ENCODE measurements around the gene APEX1.

APEX1 gene

DNA sequence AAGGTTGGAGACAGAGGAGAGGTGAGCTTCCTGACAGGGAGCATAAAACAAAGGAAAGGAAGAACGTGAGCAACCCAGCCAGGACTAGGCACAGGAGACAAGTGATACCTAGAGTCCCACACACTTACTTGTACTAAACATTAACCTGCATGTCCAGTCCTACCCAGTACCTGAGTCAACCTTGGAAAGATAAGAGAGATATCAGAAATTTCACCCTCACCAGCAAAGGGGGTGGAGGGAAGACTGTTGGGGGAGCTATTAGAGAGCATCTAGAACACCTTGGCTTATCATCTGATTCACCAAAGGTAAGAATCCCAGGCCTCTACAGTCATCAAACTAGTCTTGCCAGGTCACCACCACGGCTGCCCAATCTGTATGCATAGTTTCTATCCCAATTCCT lies 30.2 kb upstream of the APEX1 start:
- Histone ChIP-seq H2AFZ (ENCODE audit: low read length) (no peak overlapping the region), H3K4me1 (ENCODE audit: low read length) (peaks cover 9% of the 10 kb centered on the region), H3K79me2 (ENCODE audit: low read length) (no peaks in the 10 kb centered on the region), H3F3A (ENCODE audit: insufficient read depth, low read length) (no peaks in the 10 kb centered on the region), H3K4me3 (ENCODE audit: low read length) (no peak overlapping the region), H3K4me2 (ENCODE audit: low read depth, low read length) (no peak overlapping the region), H3K27me3 (replicated peaks; ENCODE audit: insufficient read depth, low read length) (no peaks in the 10 kb centered on the region), H3K36me3 (replicated peaks; ENCODE audit: insufficient read depth, low read length) (no peaks in the 10 kb centered on the region), H3K9me2 (replicated peaks; ENCODE audit: insufficient read depth, low read length) (no peaks in the 10 kb centered on the region), H3K9ac (ENCODE audit: low read length) (no peak overlapping the region), H4K20me1 (ENCODE audit: insufficient read depth, low read length) (no peaks in the 10 kb centered on the region), H3K27ac (ENCODE audit: low read length) (no peak overlapping the region), H3K9me3 (replicated peaks; ENCODE audit: insufficient read depth, low read length) (no peaks in the 10 kb centered on the region)
- TF ChIP-seq, protein P1, sequence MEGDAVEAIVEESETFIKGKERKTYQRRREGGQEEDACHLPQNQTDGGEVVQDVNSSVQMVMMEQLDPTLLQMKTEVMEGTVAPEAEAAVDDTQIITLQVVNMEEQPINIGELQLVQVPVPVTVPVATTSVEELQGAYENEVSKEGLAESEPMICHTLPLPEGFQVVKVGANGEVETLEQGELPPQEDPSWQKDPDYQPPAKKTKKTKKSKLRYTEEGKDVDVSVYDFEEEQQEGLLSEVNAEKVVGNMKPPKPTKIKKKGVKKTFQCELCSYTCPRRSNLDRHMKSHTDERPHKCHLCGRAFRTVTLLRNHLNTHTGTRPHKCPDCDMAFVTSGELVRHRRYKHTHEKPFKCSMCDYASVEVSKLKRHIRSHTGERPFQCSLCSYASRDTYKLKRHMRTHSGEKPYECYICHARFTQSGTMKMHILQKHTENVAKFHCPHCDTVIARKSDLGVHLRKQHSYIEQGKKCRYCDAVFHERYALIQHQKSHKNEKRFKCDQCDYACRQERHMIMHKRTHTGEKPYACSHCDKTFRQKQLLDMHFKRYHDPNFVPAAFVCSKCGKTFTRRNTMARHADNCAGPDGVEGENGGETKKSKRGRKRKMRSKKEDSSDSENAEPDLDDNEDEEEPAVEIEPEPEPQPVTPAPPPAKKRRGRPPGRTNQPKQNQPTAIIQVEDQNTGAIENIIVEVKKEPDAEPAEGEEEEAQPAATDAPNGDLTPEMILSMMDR (IDR thresholded peaks at IDR 0.05; ENCODE audit: low read length): no peak
- TF ChIP-seq EZH2phosphoT487 (IDR thresholded peaks at IDR 0.05; ENCODE audit: low read length): no peak
- no peak for DNase-seq

- Histone ChIP-seq H3K9me2 (replicated peaks; ENCODE audit: insufficient read depth, low read length) (no peaks in the 10 kb centered on the region), H3K36me3 (replicated peaks; ENCODE audit: insufficient read depth, low read length) (no peaks in the 10 kb centered on the region), H3K9me3 (replicated peaks; ENCODE audit: insufficient read depth, low read length) (no peaks in the 10 kb centered on the region), H3K79me2 (ENCODE audit: low read length) (no peaks in the 10 kb centered on the region), H3K9ac (ENCODE audit: low read length) (no peak overlapping the region), H3K27me3 (replicated peaks; ENCODE audit: insufficient read depth, low read length) (no peaks in the 10 kb centered on the region), H3K4me3 (ENCODE audit: low read length) (peak overlapping the region; percentile 22; the same call in 1 of the 2 replicates), H2AFZ (ENCODE audit: low read length) (no peak overlapping the region), H3K27ac (ENCODE audit: low read length) (peak overlapping the region; percentile 32; the same call in 1 of the 2 replicates), H3K4me2 (ENCODE audit: low read depth, low read length) (peak overlapping the region; percentile 65), H3K4me1 (ENCODE audit: low read length) (peaks cover 9% of the 10 kb centered on the region), H3F3A (ENCODE audit: insufficient read depth, low read length) (no peaks in the 10 kb centered on the region), H4K20me1 (ENCODE audit: insufficient read depth, low read length) (no peaks in the 10 kb centered on the region)
- DNase-seq: no peak
- TF ChIP-seq, protein P1 (IDR thresholded peaks at IDR 0.05; ENCODE audit: low read length): no peak
- TF ChIP-seq EZH2phosphoT487 (IDR thresholded peaks at IDR 0.05; ENCODE audit: low read length): no peak
- no peak for TF ChIP-seq EZH2 (optimal IDR thresholded peaks at IDR 0.05; ENCODE audit: low read depth, low read length)
Observed at GRCh38 chr14:20427231-20428009, 27.6 kb upstream of the APEX1 start.

- no peaks in the 10 kb centered on the region for H3K9me3 ChIP-seq (replicated peaks; ENCODE audit: insufficient read depth, low read length)
- H3K4me1 ChIP-seq (ENCODE audit: low read length): peaks cover 9% of the 10 kb centered on the region
- no peaks in the 10 kb centered on the region for H3K27me3 ChIP-seq (replicated peaks; ENCODE audit: insufficient read depth, low read length)
- no peaks in the 10 kb centered on the region for H3K36me3 ChIP-seq (replicated peaks; ENCODE audit: insufficient read depth, low read length)
- peak overlapping the region; percentile 65; the same call in 1 of the 2 replicates for H3K4me2 ChIP-seq (ENCODE audit: low read depth, low read length)
- peak overlapping the region; percentile 32; the same call in 1 of the 2 replicates for H3K27ac ChIP-seq (ENCODE audit: low read length)
- no peak for DNase-seq
- H3K9me2 ChIP-seq (replicated peaks; ENCODE audit: insufficient read depth, low read length): no peaks in the 10 kb centered on the region
- H3K4me3 ChIP-seq (ENCODE audit: low read length): no peak overlapping the region
- no peak overlapping the region for H2AFZ ChIP-seq (ENCODE audit: low read length)
- no peaks in the 10 kb centered on the region for H4K20me1 ChIP-seq (ENCODE audit: insufficient read depth, low read length)
- TF ChIP-seq, protein P1 (IDR thresholded peaks at IDR 0.05; ENCODE audit: low read length): no peak
- TF ChIP-seq EZH2 (optimal IDR thresholded peaks at IDR 0.05; ENCODE audit: low read depth, low read length) (no peak), EZH2phosphoT487 (IDR thresholded peaks at IDR 0.05; ENCODE audit: low read length) (no peak)
- no peak overlapping the region for H3K9ac ChIP-seq (ENCODE audit: low read length)
- no peaks in the 10 kb centered on the region for H3K79me2 ChIP-seq (ENCODE audit: low read length)
- H3F3A ChIP-seq (ENCODE audit: insufficient read depth, low read length): no peaks in the 10 kb centered on the region
Observed at GRCh38 chr14:20428010-20428365, 27.0 kb upstream of the APEX1 start.
